Mucosa of rectum (tissue), 2 donors: Measurements from ENCODE around the gene HIVEP1.

Experiments
- H3K27ac ChIP-seq, 2 donors: one replicate each; pipeline ENCODE4 v1.7.0; 2013; ENCODE audit warnings: inconsistent platforms in 2 of 2, low read depth in 2 of 2, low read length in 2 of 2
- H3K27me3 ChIP-seq, 2 donors: one replicate each; pipeline ENCODE4 v1.7.0; 2013; ENCODE audit warnings: low read length in 2 of 2; ENCODE audit not compliant: control insufficient read depth in 2 of 2, insufficient read depth in 2 of 2
- H3K36me3 ChIP-seq, 2 donors: one replicate each; pipeline ENCODE4 v1.7.0; 2013; ENCODE audit warnings: low read length in 2 of 2; ENCODE audit not compliant: control insufficient read depth in 2 of 2, insufficient read depth in 2 of 2
- H3K4me1 ChIP-seq, 2 donors: one replicate each; pipeline ENCODE4 v1.7.0; 2013; ENCODE audit warnings: low read length in 2 of 2, mild to moderate bottlenecking in 1 of 2; ENCODE audit not compliant: control insufficient read depth in 2 of 2, insufficient read depth in 2 of 2
- H3K4me3 ChIP-seq, 2 donors: one replicate each; pipeline ENCODE4 v1.7.0; 2013; ENCODE audit warnings: low read length in 2 of 2
- H3K9ac ChIP-seq, 2 donors: one replicate each; pipeline ENCODE4 v1.7.0; 2013; ENCODE audit warnings: low read length in 2 of 2, low read depth in 1 of 2, mild to moderate bottlenecking in 1 of 2
- H3K9me3 ChIP-seq, 2 donors: one replicate each; pipeline ENCODE4 v1.7.0; 2013; ENCODE audit warnings: low read length in 2 of 2; ENCODE audit not compliant: control insufficient read depth in 2 of 2
- donor health status: healthy.
- donor health status: Normal muscosa, but diverticular disease.

Gene HIVEP1

DNA sequence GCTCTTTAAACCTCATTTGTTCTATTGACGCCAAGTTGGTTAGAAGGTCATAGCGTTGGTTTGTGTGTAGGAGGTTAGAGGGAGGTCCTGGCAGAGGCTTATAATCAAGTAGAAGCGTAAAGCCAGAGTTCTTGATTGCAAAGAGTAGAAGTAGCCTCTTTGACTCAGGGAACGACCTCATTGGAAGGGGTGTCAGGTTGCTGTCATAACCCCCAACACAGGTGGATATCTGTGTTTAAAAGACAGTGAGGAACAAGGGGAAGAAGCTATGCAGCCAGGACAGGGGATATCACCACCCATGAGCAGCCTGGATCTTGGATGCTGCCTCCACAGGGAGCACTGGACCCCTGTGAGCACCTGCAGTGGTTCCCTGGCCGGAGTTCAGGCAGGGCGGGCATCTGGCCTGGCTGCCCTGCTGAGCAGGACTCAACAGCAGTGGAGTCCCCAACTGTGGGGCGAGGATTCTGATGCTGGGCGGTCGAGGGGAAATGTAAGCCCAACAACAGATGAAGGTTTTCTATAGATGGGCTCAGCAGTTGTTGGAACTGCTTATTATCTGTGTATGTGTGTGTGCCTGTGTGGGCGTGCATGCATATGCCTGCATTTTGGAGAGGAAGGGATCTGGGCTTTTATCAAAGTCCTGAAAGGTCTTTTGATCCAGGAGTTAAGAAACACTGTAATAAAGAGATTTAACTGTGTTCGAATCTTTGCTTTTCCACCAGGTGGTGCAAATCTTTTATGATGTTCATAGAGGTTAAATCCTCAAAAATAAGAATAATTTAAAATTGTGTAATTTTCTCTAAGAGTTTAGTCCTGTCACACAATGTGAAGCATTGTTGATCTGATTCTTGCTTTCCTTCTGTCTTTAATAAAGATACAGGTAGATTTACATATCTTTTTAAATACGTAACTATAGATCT, 27.7 kb downstream of the HIVEP1 start:
- Histone ChIP-seq H3K27me3 (no peaks in the 10 kb centered on the region), H3K4me1 (peaks cover 0 to 2% of the 10 kb centered on the region in 2 donors), H3K9me3 (no peaks in the 10 kb centered on the region), H3K9ac (no peak overlapping the region), H3K36me3 (no peaks in the 10 kb centered on the region), H3K27ac (no peak overlapping the region), H3K4me3 (no peak overlapping the region)

DNA sequence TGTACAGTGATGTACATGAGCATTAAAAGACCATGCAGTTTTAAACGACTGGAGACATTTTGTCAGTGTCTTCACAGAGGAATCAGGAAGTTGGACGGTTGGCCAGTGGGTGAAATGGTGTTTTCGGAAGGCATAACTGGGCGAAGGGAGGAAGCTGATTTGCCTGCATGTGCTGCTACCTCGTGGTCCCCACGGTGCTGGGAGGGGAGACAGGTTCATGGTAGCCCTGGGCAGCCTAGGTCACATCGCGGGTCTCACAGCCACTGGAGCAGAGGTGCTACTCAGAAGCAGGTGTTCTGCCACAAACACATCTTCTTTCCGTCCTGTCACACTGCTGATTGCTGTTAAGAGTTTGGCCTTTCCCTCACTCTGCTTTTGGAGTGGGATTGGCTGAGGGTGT, 35.2 kb downstream of the HIVEP1 start:
- Histone ChIP-seq H3K4me1 (peaks cover 0 to 7% of the 10 kb centered on the region in 2 donors), H3K9me3 (no peaks in the 10 kb centered on the region), H3K27ac (peak overlapping the region in 1 of 2 donors; percentile 25), H3K36me3 (no peaks in the 10 kb centered on the region), H3K4me3 (no peak overlapping the region), H3K9ac (no peak overlapping the region), H3K27me3 (no peaks in the 10 kb centered on the region)

DNA sequence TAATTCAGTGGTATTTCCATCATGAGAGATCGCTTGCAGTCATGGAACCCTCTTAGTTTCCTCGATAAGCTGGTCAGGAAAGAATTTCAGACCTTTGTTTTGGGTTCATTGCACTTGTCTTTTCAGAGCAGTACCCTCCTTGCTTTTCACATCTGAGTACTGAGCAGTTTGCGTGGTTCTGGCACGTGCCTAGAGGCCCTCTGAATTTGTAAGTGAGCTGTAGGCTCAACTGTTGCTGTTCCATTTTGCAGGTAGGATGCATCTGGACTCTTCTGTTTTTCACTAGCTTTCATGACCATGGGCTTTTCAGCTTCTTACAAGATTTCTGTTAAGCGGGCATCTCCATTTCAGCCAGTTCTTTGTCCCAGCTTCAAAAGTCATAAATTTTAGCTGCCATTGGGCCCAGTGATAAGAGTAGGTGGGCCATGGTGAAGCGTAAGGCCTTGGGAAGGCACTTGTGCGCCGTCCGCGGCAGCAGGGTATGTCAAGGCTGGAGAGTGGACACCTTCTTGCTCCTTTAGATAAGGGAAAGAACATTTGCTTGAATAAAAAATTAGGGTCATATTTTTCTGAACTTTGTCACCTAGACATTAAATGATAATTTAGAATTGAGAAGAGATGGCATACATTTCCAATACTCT, 35.8 kb downstream of the HIVEP1 start:
- Histone ChIP-seq H3K4me1 (peaks cover 0 to 7% of the 10 kb centered on the region in 2 donors), H3K4me3 (no peak overlapping the region), H3K9me3 (no peaks in the 10 kb centered on the region), H3K36me3 (no peaks in the 10 kb centered on the region), H3K27ac (no peak overlapping the region), H3K27me3 (no peaks in the 10 kb centered on the region), H3K9ac (no peak overlapping the region)

DNA sequence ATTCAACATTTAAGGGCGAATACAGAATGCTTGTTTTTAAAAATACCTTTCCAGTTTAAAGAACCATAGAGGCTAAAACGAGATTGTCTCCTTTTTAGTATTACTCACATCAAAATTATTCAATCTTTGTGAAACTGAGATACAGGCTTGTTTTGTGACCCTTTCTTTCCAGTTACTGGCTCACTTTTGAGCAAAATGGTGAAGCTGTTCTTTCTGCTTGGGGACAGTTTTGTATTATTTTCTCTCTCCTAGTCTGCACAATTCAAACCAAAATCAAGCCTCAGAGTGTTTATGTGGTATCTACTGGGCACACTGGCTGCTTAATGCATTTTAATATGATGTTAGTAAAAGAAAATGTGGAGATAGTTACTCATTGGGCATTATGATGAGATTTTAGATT, 36.5 kb downstream of the HIVEP1 start:
- Histone ChIP-seq H3K9me3 (no peaks in the 10 kb centered on the region), H3K27ac (no peak overlapping the region), H3K4me1 (peaks cover 0 to 7% of the 10 kb centered on the region in 2 donors), H3K9ac (no peak overlapping the region), H3K4me3 (no peak overlapping the region), H3K27me3 (no peaks in the 10 kb centered on the region), H3K36me3 (no peaks in the 10 kb centered on the region)

DNA sequence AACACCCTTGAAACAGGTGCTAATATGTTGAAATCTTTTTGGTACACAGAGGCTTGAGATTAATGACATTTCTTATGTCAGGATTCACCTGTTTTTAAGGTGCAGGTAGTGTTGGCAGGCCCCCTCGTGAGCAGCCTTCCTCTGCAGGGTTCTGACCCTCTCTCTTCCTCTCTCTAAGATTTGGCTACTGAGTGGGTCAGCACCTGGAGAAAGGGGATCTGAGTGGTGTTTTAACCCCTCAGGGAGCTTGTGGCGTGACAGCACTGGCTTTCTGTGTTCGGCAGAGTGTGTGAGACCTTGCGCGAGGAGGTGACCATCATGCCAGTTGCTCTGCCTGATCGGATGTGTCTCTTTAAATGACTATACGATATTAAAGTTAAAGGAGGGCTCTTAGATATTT, 37.1 kb downstream of the HIVEP1 start:
- Histone ChIP-seq H3K36me3 (no peaks in the 10 kb centered on the region), H3K27ac (peak overlapping the region in 1 of 2 donors; percentile 18), H3K4me3 (no peak overlapping the region), H3K4me1 (peaks cover 0 to 7% of the 10 kb centered on the region in 2 donors), H3K9me3 (no peaks in the 10 kb centered on the region), H3K27me3 (no peaks in the 10 kb centered on the region), H3K9ac (no peak overlapping the region)

- H3K36me3 ChIP-seq: no peaks in the 10 kb centered on the region
- H3K9ac ChIP-seq: no peak overlapping the region
- H3K27me3 ChIP-seq: no peaks in the 10 kb centered on the region
- no peaks in the 10 kb centered on the region for H3K4me1 ChIP-seq
- H3K9me3 ChIP-seq: no peaks in the 10 kb centered on the region
- no peak overlapping the region for H3K27ac ChIP-seq
- no peak overlapping the region for H3K4me3 ChIP-seq
These were observed 39.8 kb downstream of the HIVEP1 start for GRCh38 chr6:12051861-12052368.

DNA sequence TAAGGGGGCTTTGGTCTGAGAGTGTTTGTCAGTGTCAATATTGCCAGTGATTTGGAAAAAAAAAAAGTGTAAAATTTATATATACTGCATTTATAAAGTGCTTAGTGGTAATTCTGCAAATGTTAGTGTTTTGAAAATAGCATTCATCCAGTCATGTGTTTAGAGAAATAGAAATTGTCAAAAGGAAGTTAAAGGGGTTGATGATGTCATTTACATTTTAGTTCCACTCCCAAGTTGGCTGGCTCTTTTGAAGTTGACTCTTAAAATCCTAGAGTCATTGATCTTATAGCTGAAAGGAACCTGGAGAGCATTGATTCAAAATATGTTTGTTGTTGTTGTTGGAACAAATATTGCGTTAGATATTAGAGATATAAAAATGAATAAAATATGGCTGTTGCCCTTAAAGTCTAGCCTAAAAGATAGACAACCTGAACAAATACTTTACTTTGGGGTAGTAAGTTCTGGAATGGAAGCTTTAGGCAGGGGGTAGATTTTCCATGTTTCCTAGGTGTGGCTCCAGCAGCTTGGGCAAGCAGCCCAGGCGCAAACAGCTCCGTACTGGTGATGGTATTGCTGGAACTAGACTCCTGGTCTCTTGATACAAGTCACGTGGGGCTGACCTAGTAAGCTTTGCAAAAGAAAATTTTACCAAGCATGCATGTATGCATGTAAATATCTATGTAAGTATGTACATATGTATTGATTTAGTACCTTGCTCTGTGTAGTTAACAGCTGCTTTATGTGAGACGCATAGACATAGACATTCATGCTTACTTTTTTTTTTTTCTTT, 46.3 kb downstream of the HIVEP1 start:
- Histone ChIP-seq H3K9me3 (no peaks in the 10 kb centered on the region), H3K27me3 (no peaks in the 10 kb centered on the region), H3K36me3 (no peaks in the 10 kb centered on the region), H3K27ac (no peak overlapping the region), H3K4me1 (no peaks in the 10 kb centered on the region), H3K4me3 (no peak overlapping the region), H3K9ac (no peak overlapping the region)

- Histone ChIP-seq H3K27me3 (no peaks in the 10 kb centered on the region), H3K9ac (no peak overlapping the region), H3K4me1 (no peaks in the 10 kb centered on the region), H3K4me3 (peak overlapping the region in 1 of 2 donors; percentile 34), H3K27ac (no peak overlapping the region), H3K9me3 (no peaks in the 10 kb centered on the region), H3K36me3 (no peaks in the 10 kb centered on the region)
These were observed 48.9 kb downstream of the HIVEP1 start for GRCh38 chr6:12060780-12061609.

- Histone ChIP-seq H3K27ac (no peak overlapping the region), H3K4me1 (no peaks in the 10 kb centered on the region), H3K27me3 (no peaks in the 10 kb centered on the region)
These were observed 50.5 kb downstream of the HIVEP1 start for GRCh38 chr6:12062605-12063004.

More at GRCh38 chr6:12062605-12063004, 50.5 kb downstream of the HIVEP1 start:
- Histone ChIP-seq H3K4me3 (no peak overlapping the region), H3K9ac (no peak overlapping the region), H3K9me3 (no peaks in the 10 kb centered on the region), H3K36me3 (no peaks in the 10 kb centered on the region)
